Activated naive CD8-positive, alpha-beta T cell treated with anti-CD3 and anti-CD28 coated beads, Interleukin-2, amount 50 U/mL, for 16 hours (primary cell): ENCODE measurements around the gene TENM3.

ENCODE experiments used
- DNase-seq: peaks from one replicate; pipeline ENCODE4 v3.0.0-alpha.2; 2020; ENCODE audit warnings: low read depth, low spot score

Gene TENM3

DNA sequence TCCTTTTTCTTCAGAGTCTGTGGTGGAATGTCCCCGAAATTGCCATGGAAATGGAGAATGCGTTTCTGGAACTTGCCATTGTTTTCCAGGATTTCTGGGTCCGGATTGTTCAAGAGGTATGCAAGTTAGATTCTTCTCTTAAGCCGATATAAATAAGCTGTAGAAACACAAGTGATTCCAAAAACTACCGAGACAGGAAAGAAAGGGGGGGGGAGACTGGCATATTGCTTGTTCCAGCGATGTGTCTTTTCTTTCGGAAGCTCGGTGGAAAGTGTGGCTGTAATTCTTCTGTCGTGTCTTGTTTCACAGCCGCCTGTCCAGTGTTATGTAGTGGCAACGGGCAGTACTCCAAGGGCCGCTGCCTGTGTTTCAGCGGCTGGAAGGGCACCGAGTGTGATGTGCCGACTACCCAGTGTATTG is 437.0 kb downstream of the TENM3 start:
- no peak for DNase-seq

GRCh38 chr4:182683661-182684060 is 440.5 kb downstream of the TENM3 start:
- DNase-seq, result no peak

DNA sequence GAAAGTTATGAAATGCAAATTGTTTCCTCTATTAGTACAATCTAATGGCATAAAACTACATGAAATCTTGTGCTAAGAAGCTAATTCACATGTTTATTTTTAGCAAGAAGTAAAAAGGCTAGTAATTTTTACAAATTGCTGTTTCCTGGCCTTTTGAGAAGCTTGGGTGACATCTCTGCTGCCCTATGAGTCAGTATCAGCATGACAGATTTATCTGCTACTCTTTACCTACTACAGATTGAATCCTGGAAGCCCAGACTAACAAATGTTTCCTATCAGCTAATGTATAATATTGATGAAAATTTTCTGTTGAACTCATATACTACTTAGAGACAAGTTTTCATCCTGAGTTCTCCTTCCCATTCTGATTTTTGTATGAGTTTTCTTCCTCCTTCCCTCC is 441.6 kb downstream of the TENM3 start:
- no peak for DNase-seq

- DNase-seq, result no peak
These were observed 444.9 kb downstream of the TENM3 start for GRCh38 chr4:182688081-182688480.

DNA sequence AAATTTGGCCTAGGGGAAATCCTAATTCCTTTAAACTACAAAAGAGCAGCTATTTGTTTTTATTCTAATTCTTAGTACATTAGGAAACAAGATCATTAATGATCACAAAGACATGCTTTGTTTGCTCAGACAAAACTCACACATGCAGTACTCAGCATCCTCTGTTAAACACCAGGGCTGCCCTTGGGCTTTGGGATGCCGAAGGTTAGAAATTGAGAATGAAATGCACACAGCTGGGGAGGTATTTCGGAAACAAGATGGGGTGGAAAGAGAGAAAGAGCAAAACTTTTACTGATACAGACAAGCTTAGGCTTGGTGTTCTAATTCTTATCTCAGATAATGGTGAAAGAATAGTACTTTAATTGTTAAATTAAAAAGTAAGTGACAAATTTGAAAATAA is 451.3 kb downstream of the TENM3 start:
- no peak for DNase-seq

DNA sequence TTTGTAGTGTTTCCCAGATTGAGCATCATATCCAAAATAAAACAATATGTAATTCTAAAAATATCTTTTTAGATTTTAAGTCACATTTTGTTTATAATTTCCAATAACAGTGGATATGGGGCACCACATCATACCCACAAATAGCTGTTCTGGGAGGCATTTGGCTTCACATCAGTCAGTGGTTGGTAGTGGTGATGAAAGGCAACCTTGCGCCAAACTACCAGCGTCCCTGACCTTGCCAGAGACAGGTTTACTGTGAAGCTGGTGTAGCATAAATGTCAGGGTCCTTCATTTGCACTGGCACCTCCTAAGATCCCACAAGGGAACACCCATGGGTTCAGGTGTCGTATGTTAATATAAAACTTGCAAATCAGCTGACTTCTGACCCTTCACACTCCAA is 451.8 kb downstream of the TENM3 start:
- DNase-seq, result no peak

- no peak for DNase-seq
These were observed 452.6 kb downstream of the TENM3 start for GRCh38 chr4:182695842-182696241.

DNA sequence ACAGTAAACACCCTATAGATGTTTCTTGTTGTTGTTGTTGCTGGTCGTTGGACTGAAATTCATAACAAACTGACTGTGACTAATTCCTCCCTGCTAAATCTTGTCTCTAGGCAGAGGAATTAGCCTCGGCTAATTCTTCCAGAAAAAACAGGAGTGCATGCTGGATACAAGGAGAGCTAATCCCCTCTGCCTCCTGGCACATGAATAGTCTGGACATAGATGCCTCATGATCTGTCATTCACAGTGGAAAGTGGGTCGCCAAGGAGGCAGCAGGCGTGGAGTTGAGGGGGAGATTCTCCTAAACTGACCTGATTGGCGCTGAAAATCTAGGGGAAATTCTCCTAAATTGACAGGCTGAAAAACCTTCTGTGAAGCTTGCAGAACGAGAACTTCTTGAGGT is 453.9 kb downstream of the TENM3 start:
- DNase-seq, result no peak

GRCh38 chr4:182698212-182698611 is 455.0 kb downstream of the TENM3 start:
- DNase-seq, result no peak

DNA sequence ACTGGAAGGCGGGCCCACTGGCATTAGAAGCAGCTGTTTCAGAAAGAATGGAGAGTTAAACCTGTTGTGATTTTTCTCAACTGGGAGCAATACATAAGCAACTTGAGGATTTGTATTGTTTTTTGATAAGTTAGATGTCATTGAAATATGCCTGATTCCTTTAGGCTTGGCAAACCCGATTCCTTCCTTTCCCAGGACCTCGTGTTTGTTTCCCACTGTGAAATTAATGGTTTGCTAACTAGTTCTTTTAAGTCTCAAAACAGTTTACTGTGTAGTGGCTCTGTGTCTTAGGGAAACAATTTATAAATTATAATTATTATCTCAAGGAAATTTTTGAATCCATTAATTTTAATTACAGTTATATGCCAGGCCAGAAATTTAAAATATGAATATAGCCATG is 456.0 kb downstream of the TENM3 start:
- no peak for DNase-seq

GRCh38 chr4:182699795-182700194 is 456.6 kb downstream of the TENM3 start:
- DNase-seq, result no peak

- DNase-seq, result no peak
These were observed 457.4 kb downstream of the TENM3 start for GRCh38 chr4:182700362-182701160.

DNA sequence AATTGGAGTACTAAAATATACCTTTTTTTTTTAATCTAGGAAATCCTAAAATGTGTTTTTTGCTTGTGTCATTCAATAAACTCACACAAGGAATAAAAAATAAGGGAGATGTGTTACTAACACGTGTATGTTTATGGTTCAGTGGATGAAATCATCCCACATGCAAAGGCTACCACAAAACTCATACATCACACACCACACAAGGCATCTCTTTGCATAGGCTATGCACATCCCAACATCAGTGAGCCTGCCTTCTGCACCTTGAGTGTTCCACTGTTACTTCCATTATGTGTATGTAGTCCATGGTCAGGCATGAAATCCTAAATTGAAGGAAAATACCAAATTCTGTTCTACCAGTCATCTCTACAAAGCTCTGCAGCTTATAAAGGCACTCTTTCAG is 460.9 kb downstream of the TENM3 start:
- no peak for DNase-seq

- no peak for DNase-seq
These were observed 461.7 kb downstream of the TENM3 start for GRCh38 chr4:182704948-182705347.

- DNase-seq, result no peak
These were observed 462.2 kb downstream of the TENM3 start for GRCh38 chr4:182705389-182705788.

DNA sequence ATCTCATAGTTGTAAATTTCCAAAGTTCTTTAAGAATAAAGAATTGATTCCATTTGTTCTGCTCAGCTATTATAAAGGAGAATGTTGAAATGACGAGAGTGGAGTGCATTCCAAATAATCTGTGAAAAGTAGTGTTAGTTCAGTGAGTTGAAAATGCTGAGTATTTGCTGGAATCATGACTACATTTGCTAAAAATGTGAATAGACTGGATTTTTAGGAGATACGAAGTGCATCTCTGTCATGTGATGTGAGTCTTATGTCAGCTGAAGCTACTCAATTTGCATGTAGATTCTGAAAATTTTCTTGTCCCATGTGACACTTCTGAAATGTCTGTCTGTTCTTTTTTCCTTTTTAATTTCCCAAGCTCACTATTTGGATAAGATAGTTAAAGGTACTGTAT is 468.0 kb downstream of the TENM3 start:
- no peak for DNase-seq

DNA sequence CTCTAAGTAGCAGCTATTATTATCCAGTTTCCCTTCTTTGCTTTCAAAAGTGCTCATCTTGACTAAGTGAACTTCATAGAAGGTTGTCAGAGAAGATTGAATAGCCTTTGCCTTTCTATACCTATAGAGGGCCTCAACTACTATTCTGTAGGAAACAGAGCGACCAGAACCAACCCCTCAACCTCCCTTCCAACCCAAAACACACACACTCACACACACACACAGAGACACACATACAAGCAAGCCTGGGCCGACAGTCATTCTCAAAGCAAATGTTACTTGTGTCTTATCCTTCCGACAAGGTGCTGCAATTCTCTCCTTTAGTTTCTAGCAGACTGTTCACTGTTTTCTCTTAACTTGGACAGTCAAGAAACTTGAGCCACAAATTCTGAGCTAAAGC is 472.3 kb downstream of the TENM3 start:
- DNase-seq, result no peak

GRCh38 chr4:182716192-182716591 is 473.0 kb downstream of the TENM3 start:
- DNase-seq, result no peak

DNA sequence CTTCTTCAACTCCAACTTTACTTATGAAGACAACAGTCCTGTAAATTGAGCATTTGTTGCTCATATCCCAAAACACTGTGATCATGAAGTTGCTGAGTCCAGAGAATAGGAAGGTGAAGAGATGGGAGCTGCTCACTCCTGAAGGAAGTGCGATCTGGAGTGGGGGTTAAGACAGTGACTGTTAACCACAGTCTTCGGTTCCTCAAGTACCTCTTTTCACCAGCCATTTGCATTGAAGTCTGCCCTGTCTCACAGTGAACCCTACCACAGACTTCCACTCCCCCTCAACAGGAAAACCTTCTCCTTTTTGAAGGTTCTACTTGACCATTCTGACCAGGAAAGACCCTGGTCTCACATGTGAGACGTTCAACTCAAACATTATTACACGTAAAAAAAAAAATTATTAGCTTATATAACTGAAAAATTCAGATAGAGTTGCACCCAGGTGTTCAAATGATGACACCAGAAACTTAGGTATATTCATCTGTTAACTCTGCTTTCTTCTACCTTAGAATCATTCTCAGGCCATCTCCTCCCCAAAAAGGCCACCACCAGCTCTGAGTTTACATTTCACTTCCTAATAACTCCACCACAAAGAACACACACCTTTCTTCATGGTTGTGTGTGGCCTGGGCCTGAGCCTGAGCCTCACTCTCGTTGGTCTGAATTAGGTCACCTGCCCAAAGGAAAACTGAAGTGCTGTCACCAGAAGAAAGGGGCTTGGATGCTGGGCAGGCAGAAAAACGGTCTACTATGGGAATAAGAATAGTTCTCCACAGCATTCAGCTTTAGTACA is 474.8 kb downstream of the TENM3 start:
- no peak for DNase-seq

DNA sequence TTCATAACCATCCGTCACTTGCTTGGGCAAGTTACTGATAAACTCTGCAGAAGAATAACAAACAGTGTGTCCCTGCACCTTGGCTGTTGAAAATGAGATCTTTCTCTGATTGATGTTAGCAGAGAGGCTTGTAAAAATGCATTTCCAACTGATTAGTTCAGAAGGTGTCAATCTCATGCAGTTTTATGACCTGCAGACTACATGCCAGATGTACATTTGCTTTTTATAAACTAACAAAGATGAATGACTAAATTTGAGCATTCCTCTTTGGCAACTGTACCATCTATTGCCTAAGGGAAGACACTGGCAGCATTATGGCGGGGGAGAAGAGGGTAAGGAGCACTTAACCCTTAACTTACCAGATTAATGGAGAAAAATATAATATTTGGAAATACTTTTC is 481.2 kb downstream of the TENM3 start:
- DNase-seq, result no peak

- DNase-seq, result no peak
These were observed 486.3 kb downstream of the TENM3 start for GRCh38 chr4:182729516-182729915.

GRCh38 chr4:182730791-182731190 is 487.6 kb downstream of the TENM3 start:
- no peak for DNase-seq

DNA sequence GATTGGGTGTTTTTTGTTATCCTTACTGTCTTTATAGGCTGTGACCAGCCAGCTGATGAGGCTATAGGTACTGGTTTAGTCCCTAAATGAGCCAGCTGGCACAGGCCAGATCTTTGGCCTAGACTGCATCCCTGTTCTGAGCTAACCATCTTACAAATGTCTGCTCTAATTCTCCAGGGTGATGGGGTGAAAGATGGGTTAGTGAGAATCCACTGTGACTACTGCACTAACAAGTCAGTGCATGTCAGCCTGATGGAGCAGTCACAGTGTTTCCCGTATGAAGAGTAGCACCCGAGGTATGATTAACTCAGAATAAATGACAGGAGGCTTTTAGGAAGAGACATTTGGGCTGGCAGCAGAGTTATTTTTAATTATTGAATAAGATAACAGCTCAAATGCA is 493.0 kb downstream of the TENM3 start:
- DNase-seq, result no peak
